NCI-H82 treated with DMSO at 0.1 percent for 48 hours (cell line): Measurements from ENCODE around the gene DNAH12.
A peak's percentile ranks its signal among the peaks of the same experiment; 100 is the strongest.
"Not testable (repeated sequence)": the region's sequence is repeated elsewhere in the genome, so short reads cannot be mapped to it uniquely, and the experiment has no call there.

Source experiments
- DNase-seq: peaks from one replicate; lab custom pipeline; 2025; ENCODE audit not compliant: unreplicated experiment; lab: John Stamatoyannopoulos, UW

DNAH12 gene

DNA sequence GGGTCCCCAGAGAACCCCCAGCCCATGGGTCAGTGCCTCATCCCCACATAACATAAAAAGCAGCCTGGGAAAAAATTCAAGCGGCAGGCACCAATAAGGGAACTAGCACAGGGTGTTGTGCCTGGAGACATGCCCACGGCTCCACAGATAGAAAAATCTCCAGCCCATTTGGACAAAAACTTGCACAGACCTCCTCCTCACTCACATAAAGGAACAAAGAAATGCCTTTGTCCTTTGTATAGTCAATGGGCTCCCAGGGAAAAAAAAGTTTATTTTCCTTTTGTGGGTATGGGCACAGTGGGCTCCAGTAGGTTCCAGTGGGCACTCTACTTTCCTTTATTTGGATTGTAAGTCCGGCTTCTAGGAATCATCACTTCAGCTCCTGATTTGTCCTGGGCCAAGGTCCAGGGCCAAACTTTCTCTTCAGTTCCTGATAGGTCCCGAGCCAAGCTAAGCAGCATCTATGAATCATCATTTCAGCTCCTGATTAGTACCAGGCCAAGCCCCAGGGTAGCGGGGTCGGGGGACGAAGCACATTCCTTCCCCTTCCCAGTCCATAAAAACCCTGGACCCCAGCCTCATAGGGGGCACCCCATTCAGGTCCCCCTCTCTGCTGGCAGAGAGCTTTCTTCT is 1.6 kb upstream of the DNAH12 start:
- DNase-seq: no peak

DNA sequence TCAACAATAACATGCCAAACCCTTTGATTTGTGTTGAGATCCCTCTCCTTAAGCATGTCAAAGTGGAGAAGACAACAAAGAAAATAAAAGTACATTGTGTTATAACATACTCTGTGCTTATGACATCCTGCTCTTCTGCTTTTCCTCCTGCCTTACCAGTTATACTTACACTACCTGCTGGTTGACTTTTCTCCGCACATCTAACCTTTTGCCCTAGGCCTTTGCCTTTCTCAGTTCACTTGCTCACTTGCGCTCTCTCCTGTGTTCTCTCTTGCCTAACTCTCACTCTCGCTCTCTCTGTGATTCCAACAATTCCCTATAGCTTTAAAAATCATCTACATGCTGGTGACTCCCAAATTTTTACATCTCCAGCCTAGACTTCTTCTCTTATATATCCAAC is 5.7 kb downstream of the DNAH12 start:
- no peak for DNase-seq

DNA sequence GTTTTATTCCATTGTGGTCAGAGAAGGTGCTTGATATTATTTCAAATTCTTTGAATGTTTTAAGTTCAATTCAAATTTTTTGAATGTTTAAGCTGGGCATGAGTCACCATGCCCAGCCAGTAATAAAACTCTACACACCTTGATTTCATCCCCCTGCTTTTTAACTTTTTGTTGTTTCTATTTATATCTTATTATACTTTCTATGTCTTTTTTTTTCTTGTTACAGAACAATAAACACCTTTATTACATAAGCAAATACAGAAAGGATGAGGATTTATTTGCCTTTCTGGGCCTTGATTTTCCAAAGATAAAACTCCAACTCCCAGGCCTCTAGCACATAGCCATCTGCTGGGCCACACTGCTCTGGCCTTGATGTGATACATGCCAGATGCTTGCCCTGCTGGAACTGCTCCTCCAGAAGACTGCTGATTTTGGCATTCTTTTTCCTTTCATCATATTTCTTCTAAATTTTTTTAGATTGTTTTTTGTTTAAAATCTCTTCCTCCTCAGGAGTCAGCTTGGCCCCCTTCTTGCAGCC is 14.0 kb downstream of the DNAH12 start:
- DNase-seq: no peak

DNA sequence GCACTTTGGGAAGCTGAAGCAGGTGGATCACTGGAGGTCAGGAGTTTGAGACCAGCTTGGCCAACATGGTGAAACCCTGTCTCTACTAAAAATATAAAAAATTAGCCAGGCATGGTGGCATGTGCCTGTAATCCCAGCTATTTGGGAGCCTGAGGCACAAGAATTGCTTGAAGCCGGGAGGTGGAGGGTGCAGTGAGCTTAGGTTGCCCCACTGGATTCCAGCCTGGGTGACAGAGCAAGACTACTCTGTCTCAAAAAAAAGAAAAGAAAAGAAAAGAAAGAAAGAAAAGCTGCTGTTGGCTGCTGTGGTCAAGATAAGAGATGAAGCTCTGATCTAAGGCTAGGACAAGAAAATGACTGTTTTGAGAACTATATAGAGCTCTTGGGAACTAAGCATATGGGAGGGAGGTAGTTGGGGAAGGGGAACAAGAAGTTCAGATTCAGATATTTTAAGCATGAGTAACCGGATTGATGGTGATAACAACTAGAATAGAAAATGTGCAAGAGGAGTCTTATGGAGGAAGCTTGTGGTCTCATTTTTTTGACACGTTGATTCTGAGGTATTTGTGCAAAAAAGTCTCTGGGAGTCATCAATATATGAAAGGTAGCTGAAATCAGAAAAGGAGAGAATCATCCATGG is 25.7 kb downstream of the DNAH12 start:
- no peak for DNase-seq

DNA sequence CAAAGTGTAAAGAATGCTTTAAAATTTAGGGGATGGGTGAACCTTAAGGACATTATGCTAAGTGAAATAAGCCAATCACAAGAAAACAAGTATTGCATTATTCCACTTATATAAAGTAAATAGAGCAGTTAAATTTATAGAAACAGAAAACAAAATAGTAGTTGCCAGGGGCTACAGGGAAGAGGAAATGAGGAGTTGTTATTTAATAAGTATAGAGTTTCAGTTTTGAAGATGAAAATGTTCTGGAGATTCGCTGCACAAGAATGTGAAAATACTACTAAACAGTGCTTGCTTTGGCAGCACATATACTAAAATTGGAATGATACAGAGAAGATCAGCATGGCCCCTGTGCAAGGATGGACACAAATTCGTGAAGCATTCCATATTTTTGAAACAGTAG is 32.0 kb downstream of the DNAH12 start:
- DNase-seq: no peak

DNA sequence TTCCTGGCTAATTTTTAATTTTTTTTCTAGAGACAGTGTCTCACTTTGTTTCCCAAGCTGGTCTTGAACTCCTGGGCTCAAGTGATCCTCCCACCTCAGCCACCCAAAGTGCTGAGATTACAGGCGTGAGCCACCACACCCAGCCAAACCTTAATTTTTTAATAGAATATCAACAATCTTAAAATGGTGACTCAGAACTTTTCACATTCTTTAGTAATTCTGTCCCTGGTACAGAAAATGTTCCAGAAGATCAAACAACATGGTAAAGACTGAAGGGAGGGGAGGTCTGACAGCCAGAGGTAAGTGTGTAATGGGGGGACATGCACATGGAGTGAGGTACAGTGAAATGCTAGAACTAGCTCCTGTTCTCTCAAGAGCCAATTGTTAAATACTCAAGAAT is 38.2 kb downstream of the DNAH12 start:
- no peak for DNase-seq

DNA sequence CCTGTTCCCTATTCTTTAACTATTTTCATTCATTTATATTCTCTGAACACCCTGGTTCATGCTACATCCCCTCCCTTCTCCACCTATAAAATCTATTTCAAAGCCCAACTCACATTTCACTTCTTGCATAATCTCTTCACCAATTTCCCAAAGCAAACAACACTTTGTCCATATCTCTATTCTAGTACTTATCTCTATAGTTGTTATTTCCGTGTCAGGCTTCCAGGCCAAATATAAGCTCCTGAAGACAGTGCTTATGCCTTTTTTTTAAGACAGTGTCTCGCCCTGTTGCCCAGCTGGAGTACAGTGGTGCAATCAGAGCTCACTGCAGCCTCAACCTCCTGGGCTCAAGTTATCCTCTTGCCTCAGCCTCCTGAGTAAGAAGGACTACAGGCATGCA is 43.6 kb downstream of the DNAH12 start:
- no peak for DNase-seq

DNA sequence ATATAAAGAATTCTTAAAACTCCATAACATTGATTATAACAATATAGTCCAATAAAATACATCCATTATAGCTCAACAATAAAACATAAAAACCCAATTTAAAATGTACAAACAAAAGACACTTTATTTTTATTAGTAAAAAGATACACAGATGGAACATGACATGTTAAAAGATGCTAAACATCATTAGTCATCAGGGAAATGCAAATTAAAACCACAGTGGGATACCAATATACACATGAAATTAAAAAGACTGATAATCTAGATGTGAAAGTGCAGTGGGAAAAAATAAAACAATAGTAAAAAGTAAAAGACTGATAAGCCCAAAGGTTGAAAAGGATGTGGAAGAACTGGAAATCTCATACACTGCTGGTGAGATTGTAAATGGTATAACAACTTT is 46.2 kb downstream of the DNAH12 start:
- DNase-seq: no peak

DNA sequence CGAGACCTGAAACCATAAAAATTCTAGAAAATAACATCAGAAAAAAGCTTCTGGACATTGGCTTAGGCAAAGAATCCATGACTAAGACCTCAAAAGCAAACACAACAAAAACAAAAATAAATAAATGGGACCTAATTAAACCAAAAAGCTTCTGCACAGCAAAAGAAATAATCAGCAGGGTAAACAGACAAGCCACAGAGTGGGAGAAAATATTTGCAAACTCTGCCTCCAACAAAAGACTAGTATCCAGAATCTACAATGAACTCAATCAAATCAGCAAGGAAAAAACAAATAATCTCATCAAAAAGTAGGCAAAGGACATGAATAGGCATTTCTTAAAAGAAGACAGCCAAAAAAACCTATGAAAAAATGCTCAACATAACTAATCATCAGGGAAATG is 59.6 kb downstream of the DNAH12 start:
- no peak for DNase-seq

DNA sequence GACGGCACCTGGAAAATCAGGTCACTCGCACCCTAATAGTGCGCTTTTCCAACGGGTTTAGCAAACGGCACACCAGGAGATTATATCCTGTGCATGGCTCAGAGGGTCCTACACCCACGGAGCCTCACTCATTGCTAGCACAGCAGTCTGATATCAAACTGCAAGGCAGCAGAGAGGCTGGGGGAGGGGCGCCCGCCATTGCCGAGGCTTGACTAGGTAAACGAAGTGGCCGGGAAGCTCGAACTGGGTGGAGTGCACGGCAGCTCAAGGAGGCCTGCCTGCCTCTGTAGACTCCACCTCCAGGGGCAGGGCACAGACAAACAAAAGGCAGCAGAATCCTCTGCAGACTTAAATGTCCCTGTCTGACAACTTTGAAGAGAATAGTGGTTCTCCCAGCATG is 67.0 kb downstream of the DNAH12 start:
- DNase-seq: not testable (repeated sequence)

DNA sequence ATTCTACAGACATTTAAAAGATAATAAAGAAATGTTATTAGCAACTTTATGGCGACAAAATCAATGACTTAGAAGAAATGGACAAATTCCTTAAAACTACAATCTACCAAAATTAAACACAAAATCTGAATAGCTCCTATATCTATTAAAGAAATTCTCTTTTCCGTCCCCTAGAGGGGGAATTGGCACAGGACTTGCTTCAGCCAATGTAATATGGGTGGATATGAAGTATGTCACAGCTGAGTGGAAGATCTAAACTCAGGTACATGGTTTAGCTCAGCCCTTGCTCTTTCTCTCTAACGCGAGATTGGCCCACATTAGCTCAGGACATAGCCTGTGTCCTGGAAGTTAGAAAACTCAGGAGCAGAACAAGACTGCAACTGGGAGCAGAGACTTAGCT is 79.3 kb downstream of the DNAH12 start:
- DNase-seq: no peak

DNA sequence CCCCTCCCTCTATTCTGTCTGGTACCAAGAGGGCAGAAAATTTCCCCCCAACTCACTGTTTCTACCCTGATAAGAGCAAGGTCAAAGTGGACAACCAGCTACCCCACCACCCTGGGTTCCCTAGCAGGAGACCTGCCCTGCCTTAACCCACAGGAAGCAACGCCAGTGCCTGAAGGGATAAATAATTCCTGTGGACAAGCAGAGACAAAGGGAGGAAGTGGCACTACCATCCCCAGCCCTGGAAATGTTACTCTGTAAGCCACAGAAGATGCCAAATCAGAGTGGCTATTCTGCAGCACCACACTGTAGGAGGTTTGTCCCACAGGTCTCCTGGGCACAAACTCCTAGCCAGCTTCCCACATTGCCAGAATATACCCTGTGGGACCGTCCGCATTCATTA is 80.1 kb downstream of the DNAH12 start:
- DNase-seq: no peak

DNA sequence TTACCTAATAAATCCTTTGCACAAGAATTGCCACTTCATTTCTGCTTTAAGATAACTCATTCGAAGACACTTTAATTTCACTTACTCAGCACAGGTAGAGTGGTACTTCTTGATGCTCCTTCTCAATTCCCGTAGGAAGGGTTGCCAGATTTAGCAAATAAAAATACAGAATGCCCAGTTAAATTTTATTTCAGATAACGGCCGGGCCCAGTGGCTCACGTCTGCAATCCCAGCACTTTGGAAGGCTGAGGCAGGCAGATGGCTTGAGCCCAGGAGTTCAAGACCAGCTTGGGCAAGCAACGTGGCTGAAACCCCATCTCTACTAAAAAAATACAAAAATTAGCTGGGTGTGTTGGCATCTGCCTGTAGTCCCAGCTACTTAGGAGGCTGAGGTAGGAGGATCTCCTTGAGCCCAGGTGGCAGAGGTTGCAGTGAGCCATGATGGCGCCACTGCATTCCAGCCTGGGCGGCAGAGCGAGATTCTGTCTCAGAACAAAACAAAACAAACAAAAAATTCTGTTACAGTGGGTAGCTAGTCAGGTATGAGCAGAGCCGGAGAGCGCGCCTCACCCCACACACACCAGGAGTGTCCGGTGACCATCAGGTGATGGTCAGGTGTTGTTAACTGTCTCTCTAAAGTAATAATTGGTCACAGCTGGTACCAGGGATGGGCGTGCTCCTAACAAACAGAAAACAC is 92.8 kb downstream of the DNAH12 start:
- no peak for DNase-seq

DNA sequence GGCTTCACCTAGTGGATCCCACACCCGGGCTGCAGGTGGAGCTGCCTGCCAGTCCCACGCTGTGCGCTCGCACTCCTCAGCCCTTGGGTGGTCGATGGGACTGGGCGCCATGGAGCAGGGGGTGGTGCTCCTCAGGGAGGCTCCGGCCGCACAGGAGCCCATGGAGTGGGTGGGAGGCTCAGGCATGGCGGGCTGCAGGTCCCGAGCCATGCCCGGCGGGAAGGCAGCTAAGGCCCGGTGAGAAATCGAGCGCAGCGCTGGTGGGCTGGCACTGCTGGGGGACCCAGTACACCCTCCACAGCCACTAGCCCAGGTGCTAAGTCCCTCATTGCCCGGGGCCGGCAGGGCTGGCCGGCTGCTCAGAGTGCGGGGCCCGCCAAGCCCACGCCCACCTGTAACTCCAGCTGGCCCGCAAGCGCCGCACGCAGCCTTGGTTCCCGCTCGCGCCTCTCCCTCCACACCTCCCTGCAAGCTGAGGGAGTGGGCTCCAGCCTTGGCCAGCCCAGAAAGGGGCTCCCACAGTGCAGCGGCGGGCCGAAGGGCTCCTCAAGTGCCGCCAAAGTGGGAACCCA is 94.8 kb downstream of the DNAH12 start:
- DNase-seq: not testable (repeated sequence)

DNA sequence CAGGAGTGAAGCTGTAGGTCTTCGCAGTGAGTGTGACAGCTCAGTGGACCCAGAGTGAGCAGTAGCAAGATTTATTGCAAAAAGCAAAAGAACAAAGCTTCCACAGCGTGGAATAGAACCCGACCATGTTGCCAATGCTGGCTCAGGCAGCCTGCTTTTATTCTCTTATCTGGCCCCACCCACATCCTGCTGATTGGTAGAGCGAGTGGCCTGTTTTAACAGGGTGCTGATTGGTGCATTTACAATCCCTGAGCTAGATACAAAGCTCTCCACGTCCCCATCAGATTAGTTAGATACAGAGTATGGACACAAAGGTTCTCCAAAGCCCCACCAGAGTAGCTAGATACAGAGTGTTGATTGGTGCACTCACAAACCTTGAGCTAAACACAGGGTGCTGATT is 95.7 kb downstream of the DNAH12 start:
- not testable (repeated sequence) for DNase-seq

DNA sequence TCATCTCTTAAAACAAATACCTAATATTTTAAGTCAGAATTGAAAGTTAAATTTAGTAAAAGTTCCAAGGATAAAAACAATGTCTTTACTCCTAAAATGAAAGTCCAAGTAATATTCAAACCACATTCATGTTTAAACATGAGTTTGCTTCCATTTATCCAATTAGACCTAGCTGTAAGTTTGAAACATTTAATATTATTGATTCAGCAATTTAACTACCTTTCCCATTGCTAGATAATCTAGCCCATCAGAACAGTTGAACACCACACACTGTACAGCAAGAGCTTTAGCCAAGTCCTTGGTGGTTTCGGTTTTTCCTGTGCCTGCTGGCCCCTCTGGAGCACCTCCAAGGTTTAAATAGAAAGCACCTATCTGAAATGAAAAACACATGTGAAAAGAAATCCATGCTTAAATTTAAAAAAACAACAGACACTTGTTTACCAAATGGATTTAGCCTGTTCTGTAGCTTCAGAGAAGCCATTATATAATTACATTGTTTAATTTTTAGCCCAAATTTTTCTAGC is 97.8 kb downstream of the DNAH12 start:
- DNase-seq: no peak

DNA sequence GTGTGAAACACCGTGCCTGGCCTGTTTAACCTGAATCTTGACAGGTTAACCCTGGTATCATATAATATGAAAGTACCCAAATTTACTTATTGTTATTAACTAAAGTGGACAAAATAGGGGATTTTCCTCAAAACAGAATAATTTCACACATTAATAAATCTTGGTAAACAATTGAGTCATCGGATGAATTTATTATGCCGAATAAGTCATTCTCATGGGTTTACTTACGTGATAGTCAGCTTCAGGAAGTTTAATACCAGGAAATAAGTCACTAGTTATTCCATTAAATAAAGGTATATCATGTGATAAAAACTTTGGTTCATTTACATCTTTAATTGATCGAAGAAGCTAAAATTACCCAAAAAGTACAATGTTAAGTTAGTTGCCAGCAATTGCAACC is 99.7 kb downstream of the DNAH12 start:
- DNase-seq: no peak

DNA sequence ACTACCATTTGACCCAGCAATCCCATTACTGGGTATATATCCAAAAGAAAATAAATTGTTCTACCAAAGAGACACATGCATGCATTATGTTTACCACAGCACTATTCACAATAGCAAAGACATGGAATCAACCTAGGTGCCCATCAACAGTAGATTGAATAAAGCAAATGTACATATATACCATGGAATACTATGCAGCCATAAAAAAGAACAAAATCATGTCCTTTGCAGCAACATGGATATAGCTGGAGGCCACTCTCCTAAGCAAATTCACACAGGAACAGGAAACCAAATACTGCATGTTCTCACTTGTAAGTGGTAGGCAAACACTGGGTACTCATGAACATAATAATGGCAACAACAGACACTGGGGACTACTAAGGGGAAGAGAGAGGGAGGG is 104.0 kb downstream of the DNAH12 start:
- DNase-seq: not testable (repeated sequence)

DNA sequence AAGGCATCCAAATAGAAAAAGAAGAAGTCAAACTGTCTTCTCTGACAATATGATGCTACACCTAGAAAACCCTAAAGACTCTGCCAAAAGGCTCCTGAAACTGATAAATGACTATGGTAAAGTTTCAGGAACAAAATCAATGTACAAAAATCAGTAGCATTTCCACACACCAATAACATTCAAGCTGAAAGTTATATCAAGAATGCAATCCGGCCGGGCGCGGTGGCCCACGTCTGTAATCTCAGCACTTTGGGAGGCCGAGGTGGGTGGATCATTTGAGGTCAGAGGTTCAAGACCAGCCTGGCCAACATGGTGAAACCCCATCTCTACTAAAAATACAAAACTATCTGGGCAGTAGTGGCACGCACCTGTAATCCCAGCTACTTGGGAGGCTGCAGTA is 105.7 kb downstream of the DNAH12 start:
- not testable (repeated sequence) for DNase-seq

DNA sequence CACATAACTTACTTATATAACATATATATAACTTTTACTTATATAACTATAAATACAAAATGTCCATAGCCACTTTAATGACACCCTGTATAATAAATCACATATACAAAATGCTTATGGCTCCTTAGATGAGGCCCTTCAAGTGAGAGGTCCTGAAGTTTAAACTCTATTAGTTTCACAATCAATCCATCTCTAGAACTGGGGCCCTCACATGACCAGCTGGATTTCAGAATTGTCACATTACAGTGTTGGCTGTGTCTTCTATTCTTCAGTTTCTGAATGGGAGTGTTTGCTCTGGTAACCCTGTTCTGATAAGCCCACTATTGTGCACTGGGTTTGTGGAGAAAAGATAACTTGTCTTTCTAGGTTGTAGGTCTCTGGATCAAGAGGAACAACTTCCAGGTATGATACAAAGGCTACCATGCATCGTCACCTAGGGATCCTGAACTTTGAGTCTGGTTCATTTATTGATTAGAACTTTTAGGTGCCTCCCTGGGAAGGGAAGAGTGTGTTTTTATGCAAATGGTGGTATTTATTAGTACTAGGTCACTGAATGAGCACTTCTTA is 107.9 kb downstream of the DNAH12 start:
- no peak for DNase-seq

DNA sequence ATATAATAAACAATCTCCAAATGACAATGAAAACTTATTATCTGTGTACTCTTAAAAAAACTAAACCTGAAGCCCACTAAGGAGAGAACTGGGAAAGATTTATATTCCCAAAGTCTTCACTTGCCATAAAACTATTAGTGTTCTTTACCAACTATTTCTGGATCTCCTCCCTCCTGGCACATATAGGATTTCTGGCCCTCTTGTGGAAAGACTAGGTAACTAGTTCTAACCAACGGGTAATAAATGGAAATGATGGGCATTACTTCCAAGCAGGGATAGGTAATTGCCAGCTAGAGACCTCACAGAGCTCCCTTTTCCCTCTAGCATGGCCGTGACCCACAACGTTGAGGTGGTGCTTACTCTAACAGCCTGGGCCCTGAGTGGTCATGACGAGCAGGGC is 110.1 kb downstream of the DNAH12 start:
- peak; percentile 8 for DNase-seq
